GM10847 (cell line): ENCODE results near the gene AQP3.
"Not testable (repeated sequence)": the region's sequence is repeated elsewhere in the genome, so short reads cannot be mapped to it uniquely, and the experiment has no call there.

Source experiments
- POLR2A ChIP-seq: IDR thresholded peaks from 2 replicates; pipeline ENCODE4 v1.6.1; 2011; ENCODE audit not compliant: insufficient read length; ENCODE audit errors: extremely low read depth

AQP3 gene

GRCh38 chr9:33404788-33405362 is 42.5 kb downstream of the AQP3 start:
- TF ChIP-seq POLR2A: no peak

GRCh38 chr9:33403941-33404787 is 43.2 kb downstream of the AQP3 start:
- TF ChIP-seq POLR2A: no peak

GRCh38 chr9:33402371-33402770 is 45.0 kb downstream of the AQP3 start, which contains the start of gene AQP7:
AQP7 (minus strand) TSS chr9:33402568; CDS start chr9:33401262, 1,306 bp downstream.
- not testable (repeated sequence) for TF ChIP-seq POLR2A

GRCh38 chr9:33393581-33393980 is 53.8 kb downstream of the AQP3 start:
- TF ChIP-seq POLR2A: no peak
